ENCODE measurements around the gene ANGEL2. TPM values are rescaled to one million over a fixed set of nuclear protein-coding genes. Genes with fewer than 3 reads are reported as not detected.

ANGEL2 gene
- total and polyA plus RNA-seq, 2 of the 13 experiments (the other 11 are each of a cell fraction or from before 2014, with no cell fraction given), result 12.3 to 25.4 TPM

DNA sequence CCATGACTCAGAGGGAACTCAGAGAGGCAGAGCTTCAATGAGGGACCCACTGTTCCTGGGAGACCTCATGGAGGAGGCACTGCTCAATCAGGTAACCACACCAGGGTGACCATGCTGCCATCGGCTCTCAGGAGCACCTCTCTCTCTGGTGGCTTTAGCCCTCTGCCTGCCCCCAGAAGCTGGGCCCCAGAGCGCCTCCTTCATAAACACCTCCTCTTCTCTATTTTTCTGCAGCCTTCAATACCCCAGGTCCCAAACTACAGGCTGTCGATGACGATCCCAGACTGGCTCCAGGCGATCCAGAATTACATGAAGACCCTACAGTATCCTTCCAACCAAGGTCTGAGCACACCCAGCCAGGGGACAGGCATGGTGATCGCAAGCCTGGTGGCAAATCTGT lies 54.7 kb downstream of the ANGEL2 start:
- intact Hi-C loops (cut with micrococcal nuclease; ENCODE audit: unreplicated experiment), result no loop called here

GRCh38 chr1:212959266-212960220 lies 56.1 kb downstream of the ANGEL2 start:
- H3K9me3 ChIP-seq (ENCODE audit: low read length), result no peaks in the 10 kb centered on the region
- 90% methylated on average over 14 of the region's 18 CpGs for WGBS (ENCODE audit: low lambda C conversion rate)
- H2AFZ ChIP-seq (ENCODE audit: low read length), result no peak overlapping the region
- ChIA-PET POLR2A (no interaction called here), CTCF (ENCODE audit: low intra/inter-chr PET ratio, low total read pairs) (no interaction called here)
- no peaks in the 10 kb centered on the region for H3K4me1 ChIP-seq (ENCODE audit: insufficient read depth, low read length)
- no peak overlapping the region for H3K4me3 ChIP-seq (replicated peaks in 1 of 3; ENCODE audit: insufficient read depth in 1 of 3, low read depth in 2 of 3, low read length in 3 of 3)
- intact Hi-C loops (cut with micrococcal nuclease; ENCODE audit: unreplicated experiment) (no loop called here), in situ Hi-C loops (cut with HindIII; ENCODE audit: extremely low pct_ligation_motif_present, low pct_unique_long_range_greater_than_20kb) (no loop called here)
- H3K4me2 ChIP-seq (ENCODE audit: low read depth, low read length), result no peak overlapping the region
- DNase-seq (ENCODE audit: low spot score), result no peak
- H4K20me1 ChIP-seq (ENCODE audit: insufficient read depth, low read length), result no peaks in the 10 kb centered on the region
- no peak; the same call in 2 of the 3 replicates for ATAC-seq
- H3K79me2 ChIP-seq (ENCODE audit: insufficient read depth, low read length), result no peaks in the 10 kb centered on the region
- BruUV-seq (replicated peaks), result no TSS peak
- H3K9ac ChIP-seq (ENCODE audit: insufficient read depth, low read depth, low read length), result no peak overlapping the region
- H3K36me3 ChIP-seq (replicated peaks in 1 of 2; ENCODE audit: control insufficient read depth in 1 of 2, insufficient read depth in 2 of 2, low read length in 2 of 2), result no peaks in the 10 kb centered on the region
- no peaks in the 10 kb centered on the region for H3K27me3 ChIP-seq (ENCODE audit: control insufficient read depth in 1 of 2, insufficient read depth in 2 of 2, low read length in 2 of 2)
- H3K27ac ChIP-seq (ENCODE audit: extremely low read length, insufficient read depth, low read length), result no peak overlapping the region
- no peak for FAIRE-seq
- no peak for TF ChIP-seq ZNF687 (CRISPR knock-in tag; IDR thresholded peaks at IDR 0.05)
- TF ChIP-seq MYNN (CRISPR knock-in tag; IDR thresholded peaks at IDR 0.05; ENCODE audit: low read depth), result no peak
- TF ChIP-seq KDM2A (CRISPR knock-in tag; IDR thresholded peaks at IDR 0.05; ENCODE audit: borderline replicate concordance, low read depth), result no peak
- TF ChIP-seq ZNF44 (CRISPR knock-in tag; IDR thresholded peaks at IDR 0.05), result no peak
- no peak for TF ChIP-seq HNRNPK (IDR thresholded peaks at IDR 0.05; ENCODE audit: low read depth, low read length, poor library complexity, severe bottlenecking)
- TF ChIP-seq ZSCAN5A (CRISPR knock-in tag; IDR thresholded peaks at IDR 0.05; ENCODE audit: borderline replicate concordance), result no peak
- TF ChIP-seq ZNF430 (CRISPR knock-in tag; IDR thresholded peaks at IDR 0.05), result no peak

More for the DNA sequence above, 54.7 kb downstream of the ANGEL2 start:
- H3K4me3 ChIP-seq (replicated peaks in 1 of 3; ENCODE audit: insufficient read depth in 1 of 3, low read depth in 2 of 3, low read length in 3 of 3), result no peak overlapping the region
- BruUV-seq (replicated peaks), result no TSS peak
- in situ Hi-C loops (cut with HindIII; ENCODE audit: extremely low pct_ligation_motif_present, low pct_unique_long_range_greater_than_20kb), result no loop called here
- H3K4me2 ChIP-seq (ENCODE audit: low read depth, low read length), result no peak overlapping the region
- no peaks in the 10 kb centered on the region for H3K9me3 ChIP-seq (ENCODE audit: low read length)
- H3K4me1 ChIP-seq (ENCODE audit: insufficient read depth, low read length), result no peaks in the 10 kb centered on the region
- no peak overlapping the region for H3K27ac ChIP-seq (ENCODE audit: extremely low read length, insufficient read depth, low read length)
- H4K20me1 ChIP-seq (ENCODE audit: insufficient read depth, low read length), result no peaks in the 10 kb centered on the region
- no peak overlapping the region for H2AFZ ChIP-seq (ENCODE audit: low read length)
- no peak for ATAC-seq
- ChIA-PET CTCF (ENCODE audit: low intra/inter-chr PET ratio, low total read pairs) (no interaction called here), POLR2A (no interaction called here)
- no peaks in the 10 kb centered on the region for H3K27me3 ChIP-seq (ENCODE audit: control insufficient read depth in 1 of 2, insufficient read depth in 2 of 2, low read length in 2 of 2)
- WGBS (ENCODE audit: low lambda C conversion rate), result 91% methylated on average over 6 of the region's 6 CpGs
- DNase-seq (ENCODE audit: low spot score), result no peak
- H3K9ac ChIP-seq (ENCODE audit: insufficient read depth, low read depth, low read length), result no peak overlapping the region
- no peak for FAIRE-seq
- TF ChIP-seq TMF1 (CRISPR knock-in tag; IDR thresholded peaks at IDR 0.05; ENCODE audit: low read depth) (no peak), STAT5B (CRISPR knock-in tag; IDR thresholded peaks at IDR 0.05) (no peak), CENPT (CRISPR knock-in tag; IDR thresholded peaks at IDR 0.05; ENCODE audit: low read depth) (no peak), LCORL (IDR thresholded peaks at IDR 0.05) (no peak), LCORL (CRISPR knock-in tag; IDR thresholded peaks at IDR 0.05) (no peak), PTBP1 (IDR thresholded peaks at IDR 0.05; ENCODE audit: low read depth, low read length, poor library complexity, severe bottlenecking) (no peak)
- TF ChIP-seq, protein P1, sequence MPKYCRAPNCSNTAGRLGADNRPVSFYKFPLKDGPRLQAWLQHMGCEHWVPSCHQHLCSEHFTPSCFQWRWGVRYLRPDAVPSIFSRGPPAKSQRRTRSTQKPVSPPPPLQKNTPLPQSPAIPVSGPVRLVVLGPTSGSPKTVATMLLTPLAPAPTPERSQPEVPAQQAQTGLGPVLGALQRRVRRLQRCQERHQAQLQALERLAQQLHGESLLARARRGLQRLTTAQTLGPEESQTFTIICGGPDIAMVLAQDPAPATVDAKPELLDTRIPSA (CRISPR knock-in tag; IDR thresholded peaks at IDR 0.05; ENCODE audit: borderline replicate concordance), result no peak
- H3K36me3 ChIP-seq (replicated peaks in 1 of 2; ENCODE audit: control insufficient read depth in 1 of 2, insufficient read depth in 2 of 2, low read length in 2 of 2), result no peaks in the 10 kb centered on the region
- no peaks in the 10 kb centered on the region for H3K79me2 ChIP-seq (ENCODE audit: insufficient read depth, low read length)

Measured in HepG2 (cell line).